ENCODE results near the gene FAIM2.
"Not testable (repeated sequence)": the region's sequence is repeated elsewhere in the genome, so short reads cannot be mapped to it uniquely, and the experiment has no call there.

The FAIM2 gene

GRCh38 chr12:49893753-49894750 lies 9.6 kb downstream of the FAIM2 start:
- FAIRE-seq, result no peak

GRCh38 chr12:49892732-49893317 lies 10.9 kb downstream of the FAIM2 start:
- FAIRE-seq, result no peak

GRCh38 chr12:49892084-49892731 lies 11.5 kb downstream of the FAIM2 start:
- no peak for FAIRE-seq

GRCh38 chr12:49891476-49891875 lies 12.2 kb downstream of the FAIM2 start:
- FAIRE-seq, result no peak

- no peak for FAIRE-seq
Observed at GRCh38 chr12:49891012-49891411, 12.7 kb downstream of the FAIM2 start.

GRCh38 chr12:49890096-49890461 lies 13.6 kb downstream of the FAIM2 start:
- FAIRE-seq, result no peak

GRCh38 chr12:49889361-49890095 lies 14.2 kb downstream of the FAIM2 start:
- no peak for FAIRE-seq

- FAIRE-seq, result no peak
Observed at GRCh38 chr12:49888461-49889151, 15.1 kb downstream of the FAIM2 start.

- no peak for FAIRE-seq
Observed at GRCh38 chr12:49887536-49888401, 15.9 kb downstream of the FAIM2 start.

- FAIRE-seq, result no peak
Observed at GRCh38 chr12:49887091-49887490, 16.6 kb downstream of the FAIM2 start.

GRCh38 chr12:49885663-49886461 lies 17.8 kb downstream of the FAIM2 start:
- FAIRE-seq, result no peak

- FAIRE-seq, result no peak
Observed at GRCh38 chr12:49885118-49885517, 18.6 kb downstream of the FAIM2 start.

- FAIRE-seq, result no peak
Observed at GRCh38 chr12:49882851-49883464, 20.7 kb downstream of the FAIM2 start.

- FAIRE-seq, result no peak
Observed at GRCh38 chr12:49882248-49882850, 21.4 kb downstream of the FAIM2 start.

- no peak for FAIRE-seq
Observed at GRCh38 chr12:49881415-49882247, 22.1 kb downstream of the FAIM2 start.

GRCh38 chr12:49880756-49881414 lies 22.8 kb downstream of the FAIM2 start:
- FAIRE-seq, result no peak

GRCh38 chr12:49879065-49879464 lies 24.6 kb downstream of the FAIM2 start:
- not testable (repeated sequence) for FAIRE-seq

GRCh38 chr12:49878021-49878420 lies 25.7 kb downstream of the FAIM2 start:
- no peak for FAIRE-seq
